Peyer's patch (tissue), 4 donors: ENCODE data around the gene HLA-DOA. TPM values are rescaled to one million over a fixed set of nuclear protein-coding genes. Genes with fewer than 3 reads are reported as not detected.

Experiments used
- DNase-seq, 3 donors: peaks; one replicate each; pipeline ENCODE4 v3.0.0-alpha.2; 2017 to 2019
- H3K27ac ChIP-seq, 4 donors: fragments of 200-600 bp; sonication (generic); one replicate each; pipeline ENCODE4 v1.5.1; 2016 to 2019
- H3K27me3 ChIP-seq, 2 donors: fragments of 200-600 bp; sonication (generic); one replicate each; pipeline ENCODE4 v1.5.1; 2019
- H3K36me3 ChIP-seq, 3 donors: fragments of 200-600 bp; sonication (generic); one replicate each; pipeline ENCODE4 v1.5.1; 2016 to 2019
- H3K4me1 ChIP-seq, 4 donors: fragments of 200-600 bp; sonication (generic); one replicate each; pipeline ENCODE4 v1.5.1; 2016 to 2019
- H3K4me3 ChIP-seq, 4 donors: fragments of 200-600 bp; sonication (generic); 1 replicate in 3 of 4; 2 replicates in 1 of 4; pipeline ENCODE4 v1.5.1; 2016 to 2019; ENCODE audit warnings: mild to moderate bottlenecking in 1 of 4
- H3K9me3 ChIP-seq, 4 donors: fragments of 200-600 bp; sonication (generic); one replicate each; pipeline ENCODE4 v1.5.1; 2016 to 2019; ENCODE audit warnings: mild to moderate bottlenecking in 1 of 4
- POLR2A ChIP-seq, 2 donors: fragments of 450-650 bp; IDR thresholded peaks; one replicate each; pipeline ENCODE4 v1.5.1; 2017; ENCODE audit warnings: antibody characterized with exemption in 2 of 2, mild to moderate bottlenecking in 2 of 2, moderate library complexity in 2 of 2
- total RNA-seq, 4 donors: library from RNA; depleted of rRNA; stranded (reverse); fragments of >200 nt; gene quantifications; one replicate each; pipeline ENCODE4 v1.1.0, GENCODE V29; 2016
- TF ChIP-seq, protein P1 (sequence below), 6 experiments: fragments of 450-650 bp in 4 of 6; fragments of 200-600 bp in 2 of 6; sonication (generic) in 1 of 6; IDR thresholded peaks; one replicate each; pipeline ENCODE4 v1.5.1; 2017 to 2019; ENCODE audit warnings: antibody characterized with exemption in 6 of 6, mild to moderate bottlenecking in 3 of 6, moderate library complexity in 1 of 6

The HLA-DOA gene
- 10 to 100 TPM in 1 of 4 donors, 1 to 10 TPM in 1, under 1 TPM in 1, not detected in 1; 0.95 to 26.4 (median 1.5) TPM for total RNA-seq

DNA sequence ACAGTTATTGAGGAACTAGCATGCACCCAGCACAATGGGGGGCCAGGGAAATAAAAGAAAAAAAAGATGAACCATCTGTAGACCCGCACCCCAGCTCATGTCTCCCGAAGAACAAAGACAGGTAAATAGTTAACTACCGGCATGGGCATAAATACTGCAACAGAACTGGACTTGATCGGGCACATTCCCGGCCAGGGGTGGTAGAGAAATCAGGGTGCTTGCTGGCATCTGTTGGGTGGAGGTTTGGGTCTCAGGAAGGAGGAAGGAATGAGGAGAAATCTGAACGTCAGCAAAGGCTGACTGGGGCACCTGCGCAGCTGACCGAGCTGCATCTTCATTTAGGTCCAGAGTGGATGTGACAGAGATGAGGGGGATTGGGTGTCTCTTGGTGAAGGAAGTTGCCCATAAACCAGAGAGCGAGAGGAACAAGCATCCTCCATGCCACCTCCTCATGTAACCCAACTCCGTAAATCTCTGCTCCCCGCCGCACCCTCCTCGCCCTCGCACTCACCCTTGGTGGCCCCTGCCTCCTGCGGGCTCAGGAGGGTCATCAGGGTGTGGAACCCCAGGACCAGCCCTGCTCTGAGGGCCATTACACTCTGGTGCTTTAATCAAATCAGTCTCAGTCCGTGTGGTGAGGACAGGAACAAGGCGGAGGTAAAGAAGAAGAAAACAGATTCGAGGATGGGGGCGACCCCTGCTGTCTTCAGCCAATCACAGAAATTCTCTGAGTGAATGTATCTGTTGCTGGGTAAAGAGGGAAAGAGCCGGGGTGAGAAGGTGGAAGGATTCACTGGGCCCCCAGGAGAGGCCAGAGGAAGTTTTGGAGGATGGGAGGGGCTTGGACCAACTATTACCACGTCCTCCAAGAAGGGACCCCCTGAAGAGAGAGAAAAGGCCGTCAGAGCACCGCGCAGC, at the start of gene HLA-DOA:
Gene HLA-DOA, minus strand, starts transcription at position 648 of the 918 bp plus-strand sequence.
- Histone ChIP-seq H3K36me3 (no peaks in the 10 kb centered on the region), H3K9me3 (no peaks in the 10 kb centered on the region), H3K4me3 (peak within 1 kb of the TSS; percentile 19 to 56 (median 38)), H3K4me1 (peaks cover 0 to 3% (median 0%) of the 10 kb centered on the region in 4 donors), H3K27me3 (no peaks in the 10 kb centered on the region), H3K27ac (peak within 1 kb of the TSS in 2 of 4 donors; percentile 83 to 94)
- TF ChIP-seq POLR2A (IDR thresholded peaks at IDR 0.05) = no peak
- TF ChIP-seq, protein P1, sequence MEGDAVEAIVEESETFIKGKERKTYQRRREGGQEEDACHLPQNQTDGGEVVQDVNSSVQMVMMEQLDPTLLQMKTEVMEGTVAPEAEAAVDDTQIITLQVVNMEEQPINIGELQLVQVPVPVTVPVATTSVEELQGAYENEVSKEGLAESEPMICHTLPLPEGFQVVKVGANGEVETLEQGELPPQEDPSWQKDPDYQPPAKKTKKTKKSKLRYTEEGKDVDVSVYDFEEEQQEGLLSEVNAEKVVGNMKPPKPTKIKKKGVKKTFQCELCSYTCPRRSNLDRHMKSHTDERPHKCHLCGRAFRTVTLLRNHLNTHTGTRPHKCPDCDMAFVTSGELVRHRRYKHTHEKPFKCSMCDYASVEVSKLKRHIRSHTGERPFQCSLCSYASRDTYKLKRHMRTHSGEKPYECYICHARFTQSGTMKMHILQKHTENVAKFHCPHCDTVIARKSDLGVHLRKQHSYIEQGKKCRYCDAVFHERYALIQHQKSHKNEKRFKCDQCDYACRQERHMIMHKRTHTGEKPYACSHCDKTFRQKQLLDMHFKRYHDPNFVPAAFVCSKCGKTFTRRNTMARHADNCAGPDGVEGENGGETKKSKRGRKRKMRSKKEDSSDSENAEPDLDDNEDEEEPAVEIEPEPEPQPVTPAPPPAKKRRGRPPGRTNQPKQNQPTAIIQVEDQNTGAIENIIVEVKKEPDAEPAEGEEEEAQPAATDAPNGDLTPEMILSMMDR (IDR thresholded peaks at IDR 0.05) = peak in 2 of 6 experiments; percentile 6 to 21
- peak in 2 of 3 donors; percentile 82 to 87 for DNase-seq

DNA sequence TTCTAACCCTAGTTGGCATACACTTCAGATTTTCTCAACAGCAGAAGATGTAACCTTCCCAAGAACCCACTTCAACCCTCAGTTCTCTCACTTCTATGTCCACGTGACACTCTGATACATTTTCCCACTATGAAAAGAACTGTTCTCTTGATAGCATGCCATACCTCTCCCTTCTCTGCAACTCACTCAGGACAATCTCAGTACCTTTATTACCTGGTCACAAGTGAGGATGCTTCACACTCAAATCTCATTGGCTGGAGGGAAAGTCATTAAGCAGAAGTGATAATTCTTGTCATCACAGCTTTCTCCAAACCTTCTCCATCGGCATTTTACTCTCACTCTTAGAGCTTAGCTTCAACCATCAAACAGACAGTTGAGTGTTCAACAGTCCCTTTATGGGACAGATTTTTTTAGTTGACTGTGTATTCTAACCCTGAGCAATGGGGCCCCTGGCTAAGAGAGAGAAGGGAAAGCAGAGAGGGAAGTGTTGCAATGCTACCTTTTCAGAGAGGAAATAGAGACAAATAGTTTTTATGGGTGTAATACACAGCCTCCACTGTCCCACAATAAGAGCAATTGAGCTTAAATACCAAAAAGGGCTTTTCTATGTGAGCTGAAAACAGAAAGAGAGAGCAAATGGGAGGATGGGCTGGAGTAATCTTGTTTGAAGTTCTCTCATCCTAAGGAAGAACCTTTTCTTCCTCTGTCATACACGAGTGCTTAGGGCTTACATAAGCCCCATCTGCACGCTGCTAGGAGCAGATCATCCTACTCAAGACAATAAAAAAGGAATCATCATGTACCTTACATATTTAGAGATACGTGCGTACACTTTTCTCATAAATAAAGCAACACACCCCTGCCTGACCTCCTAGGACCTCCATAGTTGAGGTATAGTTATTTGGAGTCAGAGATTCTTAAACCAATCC, 48.1 kb upstream of the HLA-DOA start:
- no peaks in the 10 kb centered on the region for H3K4me1 ChIP-seq
- no peak for DNase-seq
- H3K36me3 ChIP-seq = no peaks in the 10 kb centered on the region
- no peaks in the 10 kb centered on the region for H3K9me3 ChIP-seq
- peak overlapping the region in 2 of 4 donors; percentile 25 to 68 for H3K27ac ChIP-seq
- no peaks in the 10 kb centered on the region for H3K27me3 ChIP-seq
- no peak for TF ChIP-seq POLR2A (IDR thresholded peaks at IDR 0.05)
- TF ChIP-seq, protein P1 (IDR thresholded peaks at IDR 0.05) = no peak
- no peak overlapping the region for H3K4me3 ChIP-seq

DNA sequence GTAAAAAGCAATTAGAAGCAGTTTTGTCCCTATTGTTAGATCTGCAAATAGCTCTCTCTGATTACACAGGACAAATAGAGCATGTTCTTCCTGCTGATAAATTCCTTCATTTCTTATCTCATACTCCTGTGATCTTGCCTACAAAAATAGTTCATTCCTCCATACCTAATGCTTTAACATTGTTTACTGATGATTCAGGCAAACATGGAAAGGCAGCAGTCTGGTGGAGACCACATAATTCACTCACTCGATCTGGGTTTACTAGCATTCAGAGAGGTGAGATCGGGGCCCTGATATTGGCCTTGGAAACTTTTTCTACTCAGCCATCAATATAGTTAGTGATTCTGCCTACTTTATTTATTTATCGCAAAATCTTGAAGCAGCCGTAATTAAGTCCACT, 43.8 kb upstream of the HLA-DOA start:
- H3K27me3 ChIP-seq = no peaks in the 10 kb centered on the region
- H3K27ac ChIP-seq = no peak overlapping the region
- H3K4me1 ChIP-seq = no peaks in the 10 kb centered on the region
- H3K36me3 ChIP-seq = no peaks in the 10 kb centered on the region
- no peak for DNase-seq
- H3K4me3 ChIP-seq = no peak overlapping the region
- TF ChIP-seq, protein P1 (IDR thresholded peaks at IDR 0.05) = no peak
- TF ChIP-seq POLR2A (IDR thresholded peaks at IDR 0.05) = no peak
- no peaks in the 10 kb centered on the region for H3K9me3 ChIP-seq

DNA sequence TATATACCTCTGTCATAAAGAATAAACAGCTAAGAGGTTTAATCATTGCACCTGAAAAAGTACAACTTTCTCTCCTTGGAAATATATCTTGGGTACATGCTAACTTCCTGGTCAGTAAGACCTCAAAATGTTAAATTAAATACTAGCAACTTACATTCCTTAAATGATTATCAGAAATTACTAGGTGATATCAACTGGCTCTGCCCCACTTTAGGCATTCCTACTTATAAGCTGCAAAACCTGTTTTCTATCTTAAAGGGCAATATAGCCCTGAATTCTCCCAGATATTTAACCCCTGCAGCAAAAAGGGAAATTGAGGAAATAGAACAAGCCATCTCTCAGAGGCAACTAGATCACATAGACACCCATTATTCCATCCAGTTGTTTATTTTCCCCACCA, 43.2 kb upstream of the HLA-DOA start:
- H3K36me3 ChIP-seq = no peaks in the 10 kb centered on the region
- DNase-seq = no peak
- H3K9me3 ChIP-seq = no peaks in the 10 kb centered on the region
- TF ChIP-seq, protein P1 (IDR thresholded peaks at IDR 0.05) = no peak
- no peak for TF ChIP-seq POLR2A (IDR thresholded peaks at IDR 0.05)
- no peak overlapping the region for H3K27ac ChIP-seq
- no peaks in the 10 kb centered on the region for H3K4me1 ChIP-seq
- H3K27me3 ChIP-seq = no peaks in the 10 kb centered on the region
- H3K4me3 ChIP-seq = no peak overlapping the region

DNA sequence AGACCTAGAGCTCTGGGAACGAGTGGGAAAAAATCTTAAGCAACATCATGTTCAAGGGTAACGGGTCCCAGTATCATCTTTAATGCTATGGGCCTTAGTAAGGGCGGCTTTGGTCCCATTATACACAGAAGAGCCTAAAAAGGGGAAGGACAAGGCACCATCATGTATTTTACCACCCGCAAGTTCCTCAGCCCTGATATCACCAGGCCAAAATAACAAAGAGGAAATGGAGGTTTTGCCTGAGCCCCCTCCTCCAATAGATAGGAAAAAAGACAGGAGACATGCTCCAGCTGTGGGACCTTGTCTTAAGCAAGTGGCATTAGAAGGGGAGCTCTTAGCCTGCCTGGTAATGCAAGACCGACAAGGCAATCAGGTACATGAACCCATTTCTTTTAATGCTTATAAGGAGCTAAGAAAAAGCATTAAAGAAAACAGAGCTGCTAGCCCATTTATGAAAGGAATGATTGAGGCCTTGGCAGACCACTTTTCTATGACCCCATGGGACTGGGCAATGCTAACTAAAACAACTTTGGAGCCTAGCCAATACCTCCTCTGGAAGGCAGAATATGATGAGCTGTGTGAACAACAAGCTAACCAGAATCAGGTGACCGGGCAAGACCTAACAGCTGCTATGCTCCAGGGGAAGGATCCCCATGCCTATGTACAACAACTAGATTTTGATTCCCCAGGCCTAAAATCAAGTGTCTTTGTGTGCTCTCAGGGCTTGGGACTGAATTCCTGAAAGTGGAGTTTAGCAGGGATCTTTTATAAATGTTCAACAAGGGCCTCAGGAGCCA, 40.8 kb upstream of the HLA-DOA start:
- DNase-seq = no peak
- Histone ChIP-seq H3K4me1 (no peaks in the 10 kb centered on the region), H3K9me3 (no peaks in the 10 kb centered on the region), H3K27me3 (no peaks in the 10 kb centered on the region), H3K27ac (no peak overlapping the region), H3K36me3 (no peaks in the 10 kb centered on the region), H3K4me3 (no peak overlapping the region)
- TF ChIP-seq, protein P1 (IDR thresholded peaks at IDR 0.05) = no peak
- no peak for TF ChIP-seq POLR2A (IDR thresholded peaks at IDR 0.05)
